Psoas muscle (tissue), 8 donors: ENCODE results near the gene UPK2. TPM values are rescaled to one million over a fixed set of nuclear protein-coding genes. Genes with fewer than 3 reads are reported as not detected.

Source experiments
- ATAC-seq, 4 donors: fragments of 200-7000 bp; cut with Tn5 transposase; one replicate each; pipeline ENCODE4 v1.9.1; 2020; ENCODE audit warnings: moderate library complexity in 3 of 4, mild to moderate bottlenecking in 2 of 4
- DNase-seq, 2 donors: peaks; one replicate each; pipeline ENCODE4 v3.0.0-alpha.2; 2020
- H3K27ac ChIP-seq: fragments of 200-600 bp; one replicate; pipeline ENCODE4 v1.8.0; 2022
- H3K27me3 ChIP-seq, 3 donors: fragments of 200-600 bp in 1 of 3; one replicate each; pipeline versions ENCODE4 v1.6.1 to v1.8.0; 2013 to 2022; ENCODE audit warnings: low read length in 2 of 3, mild to moderate bottlenecking in 2 of 3, moderate library complexity in 1 of 3; ENCODE audit not compliant: insufficient read depth in 3 of 3
- H3K36me3 ChIP-seq, 2 donors: fragments of 200-600 bp in 1 of 2; one replicate each; pipeline versions ENCODE4 v1.6.1 to v1.8.0; 2013 to 2022; ENCODE audit warnings: low read depth in 1 of 2, mild to moderate bottlenecking in 1 of 2, moderate library complexity in 1 of 2; ENCODE audit not compliant: insufficient read depth in 1 of 2
- H3K4me1 ChIP-seq: fragments of 200-600 bp; one replicate; pipeline ENCODE4 v1.8.0; 2022
- H3K4me3 ChIP-seq: fragments of 200-600 bp; one replicate; pipeline ENCODE4 v1.8.0; 2022; ENCODE audit warnings: mild to moderate bottlenecking
- H3K9me3 ChIP-seq: fragments of 200-600 bp; one replicate; pipeline ENCODE4 v1.8.0; 2022
- WGBS, 3 donors: extraction: QIAGEN DNeasy Blood & Tissue Kit; methylation state at CpG; one replicate each; pipeline versions ENCODE4 v1.1.6 to v1.1.7; 2013; 5-methylcytosine and 5-hydroxymethylcytosine counted together
- intact Hi-C, 2 donors: fragments of 100-400 bp; cut with DNase I; formaldehyde crosslinking; loops; one replicate each; pipeline versions ENCODE4 v1.11.0 to v1.14.2; 2022
- polyA plus RNA-seq, 3 donors: library from polyadenylated mRNA; stranded (reverse); fragments of 200-250 nt; gene quantifications; one replicate each; pipeline ENCODE4 v1.2.3, GENCODE V29; 2013
- total RNA-seq, 4 donors: library from RNA; stranded (reverse); fragmentation: NEBNext Ultra II Directional in 2 of 4; extraction: Animal tissue kit (Norgen Biotek cat#: 25700) in 2 of 4; gene quantifications; one replicate each; pipeline versions ENCODE4 v1.2.1 to v1.2.4, GENCODE V29; 2021 to 2023
- TF ChIP-seq, protein P1 (sequence below): fragments of 200-600 bp; IDR thresholded peaks from one replicate; pipeline ENCODE4 v1.8.0; 2022; ENCODE audit warnings: antibody characterized with exemption
- donor health status: healthy with polysubstance abuse.
- donor health status: DM: no; HTN: no; CAD: no; lungs with moderate emphysema.
- donor health status: Bipolar disorder and iron deficiency.
- donor health status: healthy.
- donor health status: DM: yes; HTN: yes; CAD: no.
- donor health status: DM: no; HTN: no; CAD: no.
- donor health status: DM: no; HTN: no; CAD: no.
- donor health status: DM: yes; HTN: yes; CAD: no.

The UPK2 gene
- total and polyA plus RNA-seq, 7 donors: 0.23 TPM; not detected in 6

DNA sequence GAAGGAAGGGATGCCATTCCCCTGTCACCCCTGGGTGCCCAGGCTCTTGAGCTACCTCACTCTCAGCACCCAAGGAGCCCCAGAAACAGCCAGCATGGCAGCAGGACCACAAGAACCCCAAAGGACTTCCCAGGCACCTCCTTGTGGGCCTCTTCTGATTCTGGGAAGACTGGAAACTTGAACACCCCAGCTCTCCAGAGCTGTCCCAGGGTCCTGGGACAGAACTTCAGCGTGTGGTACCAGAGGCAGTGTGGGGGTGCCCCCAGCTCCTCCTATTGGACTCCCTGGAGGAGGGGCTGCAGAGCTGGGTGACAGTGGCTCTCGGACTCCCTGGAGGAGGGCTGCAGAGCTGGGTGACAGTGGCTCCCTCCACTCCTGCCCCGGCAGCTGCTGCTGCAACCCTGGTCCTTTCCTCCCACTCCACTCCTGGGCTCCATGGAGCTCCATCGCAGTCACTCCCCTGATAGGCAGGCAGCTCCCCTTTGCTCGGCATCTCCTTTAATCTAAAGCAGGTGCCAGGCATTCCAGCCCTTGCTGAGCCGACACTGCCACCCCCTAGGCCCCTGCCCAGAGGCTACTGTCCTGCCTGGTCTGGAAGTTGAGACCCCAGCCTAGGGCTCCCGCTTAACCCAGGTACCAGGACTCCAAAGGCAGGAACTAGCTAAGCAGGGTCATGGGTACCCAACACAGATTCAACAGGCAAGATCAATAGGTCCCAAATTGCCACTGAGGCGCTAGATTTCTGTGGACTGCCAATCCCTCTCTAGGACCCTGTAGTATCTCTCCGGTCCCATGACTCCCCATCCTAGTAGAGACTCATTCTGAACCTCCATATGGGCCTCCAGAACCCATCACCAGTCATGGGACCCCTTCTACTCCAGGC is 33.1 kb upstream of the UPK2 start:
- peaks cover 59% of the 10 kb centered on the region for H3K4me1 ChIP-seq
- no peaks in the 10 kb centered on the region for H3K36me3 ChIP-seq
- ATAC-seq (no peak), DNase-seq (no peak)
- peak overlapping the region; percentile 98 for H3K27ac ChIP-seq
- H3K27me3 ChIP-seq: no peaks in the 10 kb centered on the region
- no peaks in the 10 kb centered on the region for H3K9me3 ChIP-seq
- intact Hi-C loops: no loop called here
- TF ChIP-seq, protein P1, sequence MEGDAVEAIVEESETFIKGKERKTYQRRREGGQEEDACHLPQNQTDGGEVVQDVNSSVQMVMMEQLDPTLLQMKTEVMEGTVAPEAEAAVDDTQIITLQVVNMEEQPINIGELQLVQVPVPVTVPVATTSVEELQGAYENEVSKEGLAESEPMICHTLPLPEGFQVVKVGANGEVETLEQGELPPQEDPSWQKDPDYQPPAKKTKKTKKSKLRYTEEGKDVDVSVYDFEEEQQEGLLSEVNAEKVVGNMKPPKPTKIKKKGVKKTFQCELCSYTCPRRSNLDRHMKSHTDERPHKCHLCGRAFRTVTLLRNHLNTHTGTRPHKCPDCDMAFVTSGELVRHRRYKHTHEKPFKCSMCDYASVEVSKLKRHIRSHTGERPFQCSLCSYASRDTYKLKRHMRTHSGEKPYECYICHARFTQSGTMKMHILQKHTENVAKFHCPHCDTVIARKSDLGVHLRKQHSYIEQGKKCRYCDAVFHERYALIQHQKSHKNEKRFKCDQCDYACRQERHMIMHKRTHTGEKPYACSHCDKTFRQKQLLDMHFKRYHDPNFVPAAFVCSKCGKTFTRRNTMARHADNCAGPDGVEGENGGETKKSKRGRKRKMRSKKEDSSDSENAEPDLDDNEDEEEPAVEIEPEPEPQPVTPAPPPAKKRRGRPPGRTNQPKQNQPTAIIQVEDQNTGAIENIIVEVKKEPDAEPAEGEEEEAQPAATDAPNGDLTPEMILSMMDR: no peak
- peak overlapping the region; percentile 96 for H3K4me3 ChIP-seq
- 30 to 36% (median 34%) methylated on average over 9 of the region's 9 CpGs for WGBS, 3 donors

- 6 to 17% (median 12%) methylated on average over 7 of the region's 7 CpGs for WGBS, 3 donors
- Histone ChIP-seq H3K4me1 (peaks cover 53% of the 10 kb centered on the region), H3K9me3 (no peaks in the 10 kb centered on the region), H3K27ac (peak overlapping the region; percentile 98), H3K27me3 (no peaks in the 10 kb centered on the region), H3K4me3 (peak overlapping the region; percentile 96), H3K36me3 (no peaks in the 10 kb centered on the region)
- intact Hi-C loops: no loop called here
- DNase-seq: no peak
- ATAC-seq: no peak
- TF ChIP-seq, protein P1: no peak
These were observed 32.1 kb upstream of the UPK2 start for GRCh38 chr11:118923721-118924587.

GRCh38 chr11:118924591-118925585 is 31.2 kb upstream of the UPK2 start:
- no peaks in the 10 kb centered on the region for H3K9me3 ChIP-seq
- TF ChIP-seq, protein P1: no peak
- intact Hi-C loops: loop anchor here in 1 of 2 donors (5.0 kb wide), 2 partner anchors 92 to 133 kb away; partner anchors contain the start of genes DDX6, RPS25 and TRAPPC4
- WGBS, 3 donors: 0 to 1% (median 1%) methylated on average over 29 to 45 of the region's 45 CpGs
- DNase-seq (peak; percentile 56 to 78), ATAC-seq (no peak)
- peak overlapping the region; percentile 98 for H3K27ac ChIP-seq
- H3K4me1 ChIP-seq: peaks cover 44% of the 10 kb centered on the region
- H3K36me3 ChIP-seq: no peaks in the 10 kb centered on the region
- H3K4me3 ChIP-seq: peak overlapping the region; percentile 96
- no peaks in the 10 kb centered on the region for H3K27me3 ChIP-seq

DNA sequence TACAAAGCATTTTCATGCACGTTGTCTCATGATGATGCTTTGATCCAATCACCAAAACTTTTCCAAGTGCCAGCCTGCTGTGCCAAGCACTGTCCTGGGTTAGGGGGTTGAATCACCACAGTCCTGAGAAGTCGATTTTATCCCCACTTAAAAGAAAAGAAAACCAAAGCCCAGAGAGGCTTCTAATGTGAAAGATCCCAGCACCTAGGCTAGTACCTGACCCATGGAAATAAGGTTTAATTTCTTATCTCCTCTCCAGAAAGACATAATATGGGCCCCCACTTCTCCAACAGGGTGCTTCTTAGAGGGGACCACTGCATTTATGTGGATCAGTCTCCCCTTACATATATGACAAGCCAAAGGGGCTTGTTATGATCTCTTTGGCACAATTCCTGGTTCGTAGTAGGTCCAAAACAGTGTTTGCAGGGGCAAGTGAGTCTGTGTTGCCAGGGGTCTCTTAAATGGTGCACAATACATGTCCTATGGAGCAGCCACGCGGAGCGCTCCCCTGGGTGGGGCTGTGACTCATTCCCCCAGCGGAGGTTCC is 28.5 kb upstream of the UPK2 start:
- peak overlapping the region; percentile 91 for H3K27ac ChIP-seq
- 3 to 9% (median 5%) methylated on average over 7 of the region's 7 CpGs for WGBS, 3 donors
- H3K4me1 ChIP-seq: peaks cover 23% of the 10 kb centered on the region
- H3K9me3 ChIP-seq: no peaks in the 10 kb centered on the region
- intact Hi-C loops: loop anchor here (1.0 to 5.0 kb wide), 3 partner anchors 20 to 135 kb away; partner anchors contain the start of genes DDX6 (in 1 of the 2), RPS25 (in 1 of the 2) and TRAPPC4 (in 1 of the 2)
- DNase-seq (no peak), ATAC-seq (no peak)
- TF ChIP-seq, protein P1: no peak
- peak overlapping the region; percentile 79 for H3K4me3 ChIP-seq
- H3K36me3 ChIP-seq: no peaks in the 10 kb centered on the region
- H3K27me3 ChIP-seq: no peaks in the 10 kb centered on the region
